Body of pancreas (tissue), 4 donors: ENCODE measurements around the gene EFNA3. TPM values are rescaled to one million over a fixed set of nuclear protein-coding genes. Genes with fewer than 3 reads are reported as not detected.

Experiments used
- ATAC-seq: fragments of 150-250 bp; one replicate; pipeline ENCODE4 v1.9.1; 2016
- DNase-seq, 4 donors: peaks; one replicate each; pipeline ENCODE4 v3.0.0-alpha.2; 2019
- H3K27ac ChIP-seq, 4 donors: fragments of 200-600 bp; sonication (generic); 1 replicate in 3 of 4; 2 replicates in 1 of 4; pipeline versions ENCODE4 v1.5.1 to v1.6.1; 2016 to 2019; ENCODE audit warnings: mild to moderate bottlenecking in 1 of 4, mixed read lengths in 1 of 4, moderate library complexity in 1 of 4
- H3K27me3 ChIP-seq, 2 donors: fragments of 200-600 bp; sonication (generic); one replicate each; pipeline ENCODE4 v1.6.0; 2016; ENCODE audit warnings: mild to moderate bottlenecking in 1 of 2
- H3K36me3 ChIP-seq, 2 donors: fragments of 200-600 bp; sonication (generic); replicated peaks in 1 of 2; 2 replicates each; pipeline ENCODE4 v1.5.1; 2016; ENCODE audit warnings: low read depth in 2 of 2; ENCODE audit not compliant: insufficient read depth in 1 of 2
- H3K4me1 ChIP-seq: fragments of 200-600 bp; sonication (generic); one replicate; pipeline ENCODE4 v1.6.0; 2016
- H3K4me3 ChIP-seq, 2 donors: fragments of 200-600 bp; sonication (generic); 1 replicate in 1 of 2; 2 replicates in 1 of 2; pipeline ENCODE4 v1.5.1; 2016 to 2019
- H3K9me3 ChIP-seq, 3 donors: fragments of 200-600 bp; sonication (generic); 1 replicate in 2 of 3; 2 replicates in 1 of 3; pipeline ENCODE4 v1.5.1; 2016
- POLR2A ChIP-seq, 3 donors: fragments of 450-650 bp; IDR thresholded peaks; one replicate each; pipeline ENCODE4 v1.6.1; 2016; ENCODE audit warnings: antibody characterized with exemption in 3 of 3, mild to moderate bottlenecking in 2 of 3
- WGBS, 2 donors: methylation state at CpG; one replicate each; pipeline ENCODE4 v1.1.5; 2017; 5-methylcytosine and 5-hydroxymethylcytosine counted together
- intact Hi-C: fragments of 100-400 bp; cut with DNase I; formaldehyde crosslinking; loops from one replicate; pipeline ENCODE4 v1.15.1; 2023
- total RNA-seq, 2 donors: library from RNA; depleted of rRNA; stranded (reverse); fragments of >200 nt; gene quantifications; one replicate each; pipeline ENCODE4 v1.1.0, GENCODE V29; 2016
- TF ChIP-seq, protein P1 (sequence below), 7 experiments: fragments of 450-650 bp in 4 of 7; fragments of 200-600 bp in 3 of 7; sonication (generic) in 3 of 7; IDR thresholded peaks; one replicate each; pipeline ENCODE4 v1.5.1; 2016 to 2019; ENCODE audit warnings: antibody characterized with exemption in 7 of 7

EFNA3 gene
- total RNA-seq, 2 donors from 2014 or later = 1.8 TPM; not detected in 1

DNA sequence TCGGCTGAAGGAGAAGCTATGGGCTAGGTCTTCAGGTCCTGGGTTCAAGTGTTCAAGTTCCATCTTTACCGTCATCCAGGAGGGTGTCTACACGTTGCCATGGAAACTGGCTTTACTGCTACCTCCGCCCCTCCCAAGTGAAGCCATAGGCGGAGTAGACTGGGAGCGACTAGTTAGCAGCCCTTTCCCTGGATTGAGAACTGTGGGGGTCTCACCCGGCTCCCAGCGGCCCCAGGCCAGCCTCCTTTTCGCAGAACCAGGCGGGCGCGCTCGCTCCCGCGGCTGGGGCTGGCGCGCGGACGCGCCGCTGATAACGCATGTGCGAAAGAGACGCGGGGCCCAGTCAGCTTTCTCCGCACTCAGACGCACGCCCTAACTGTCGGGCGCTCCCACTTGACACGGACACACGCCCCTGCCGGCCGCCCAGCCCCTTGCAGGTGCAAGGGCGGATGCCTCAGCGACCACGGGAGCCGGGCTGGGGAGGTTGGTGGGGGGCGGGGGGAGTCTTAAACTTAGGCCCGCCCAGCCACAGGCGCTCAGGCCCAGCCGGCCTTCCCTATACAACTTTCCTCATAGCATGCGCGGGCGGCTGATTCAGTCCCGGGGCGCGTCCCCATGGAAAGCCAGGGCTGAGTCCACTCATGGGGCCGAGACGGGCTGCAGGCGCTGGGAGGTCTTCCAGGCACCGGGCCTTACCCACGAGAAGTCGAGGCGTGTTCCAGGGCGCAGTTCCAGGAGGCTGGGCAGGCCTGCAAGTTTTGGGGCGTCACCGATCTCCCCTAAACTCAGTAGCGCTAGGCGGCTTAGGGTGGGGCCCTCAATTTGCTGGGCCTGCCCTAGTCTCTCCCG is 7.7 kb upstream of the EFNA3 start:
- H3K36me3 ChIP-seq = no peaks in the 10 kb centered on the region
- DNase-seq (peak; percentile 72 to 83 (median 81)), ATAC-seq (peak; percentile 90)
- no peaks in the 10 kb centered on the region for H3K27me3 ChIP-seq
- intact Hi-C loops = no loop called here
- H3K4me1 ChIP-seq = peaks cover 16% of the 10 kb centered on the region
- H3K4me3 ChIP-seq = no peak overlapping the region
- H3K9me3 ChIP-seq = no peaks in the 10 kb centered on the region
- 10 to 36% methylated on average over 8 to 61 of the region's 61 CpGs for WGBS, 2 donors
- TF ChIP-seq, protein P1, sequence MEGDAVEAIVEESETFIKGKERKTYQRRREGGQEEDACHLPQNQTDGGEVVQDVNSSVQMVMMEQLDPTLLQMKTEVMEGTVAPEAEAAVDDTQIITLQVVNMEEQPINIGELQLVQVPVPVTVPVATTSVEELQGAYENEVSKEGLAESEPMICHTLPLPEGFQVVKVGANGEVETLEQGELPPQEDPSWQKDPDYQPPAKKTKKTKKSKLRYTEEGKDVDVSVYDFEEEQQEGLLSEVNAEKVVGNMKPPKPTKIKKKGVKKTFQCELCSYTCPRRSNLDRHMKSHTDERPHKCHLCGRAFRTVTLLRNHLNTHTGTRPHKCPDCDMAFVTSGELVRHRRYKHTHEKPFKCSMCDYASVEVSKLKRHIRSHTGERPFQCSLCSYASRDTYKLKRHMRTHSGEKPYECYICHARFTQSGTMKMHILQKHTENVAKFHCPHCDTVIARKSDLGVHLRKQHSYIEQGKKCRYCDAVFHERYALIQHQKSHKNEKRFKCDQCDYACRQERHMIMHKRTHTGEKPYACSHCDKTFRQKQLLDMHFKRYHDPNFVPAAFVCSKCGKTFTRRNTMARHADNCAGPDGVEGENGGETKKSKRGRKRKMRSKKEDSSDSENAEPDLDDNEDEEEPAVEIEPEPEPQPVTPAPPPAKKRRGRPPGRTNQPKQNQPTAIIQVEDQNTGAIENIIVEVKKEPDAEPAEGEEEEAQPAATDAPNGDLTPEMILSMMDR (IDR thresholded peaks at IDR 0.05) = peak; percentile 29 to 63 (median 49)
- peak in 2 of 3 donors; percentile 10 to 20 for TF ChIP-seq POLR2A (IDR thresholded peaks at IDR 0.05)
- peak overlapping the region in 2 of 4 donors; percentile 35 to 48 for H3K27ac ChIP-seq

DNA sequence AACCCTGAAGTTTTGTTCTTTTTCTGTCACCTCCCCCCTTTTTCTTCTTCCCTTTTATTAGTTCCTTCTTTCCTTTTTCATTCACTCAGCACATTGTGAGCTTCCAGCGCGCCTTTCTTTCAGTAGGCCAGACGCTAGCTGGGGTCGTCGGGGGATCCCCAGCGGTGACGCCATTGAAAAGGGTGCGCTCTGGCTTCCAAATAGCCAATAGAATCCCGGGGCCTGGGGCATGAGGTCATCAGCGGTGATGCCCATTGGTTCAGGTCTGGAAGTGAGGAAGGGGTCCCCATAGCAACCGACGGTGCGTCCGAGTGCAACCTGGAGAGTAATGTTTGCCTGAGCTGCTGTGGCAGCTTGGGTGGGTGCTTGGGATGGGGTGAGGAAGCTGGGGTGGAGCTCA is 6.9 kb upstream of the EFNA3 start:
- DNase-seq = no peak

DNA sequence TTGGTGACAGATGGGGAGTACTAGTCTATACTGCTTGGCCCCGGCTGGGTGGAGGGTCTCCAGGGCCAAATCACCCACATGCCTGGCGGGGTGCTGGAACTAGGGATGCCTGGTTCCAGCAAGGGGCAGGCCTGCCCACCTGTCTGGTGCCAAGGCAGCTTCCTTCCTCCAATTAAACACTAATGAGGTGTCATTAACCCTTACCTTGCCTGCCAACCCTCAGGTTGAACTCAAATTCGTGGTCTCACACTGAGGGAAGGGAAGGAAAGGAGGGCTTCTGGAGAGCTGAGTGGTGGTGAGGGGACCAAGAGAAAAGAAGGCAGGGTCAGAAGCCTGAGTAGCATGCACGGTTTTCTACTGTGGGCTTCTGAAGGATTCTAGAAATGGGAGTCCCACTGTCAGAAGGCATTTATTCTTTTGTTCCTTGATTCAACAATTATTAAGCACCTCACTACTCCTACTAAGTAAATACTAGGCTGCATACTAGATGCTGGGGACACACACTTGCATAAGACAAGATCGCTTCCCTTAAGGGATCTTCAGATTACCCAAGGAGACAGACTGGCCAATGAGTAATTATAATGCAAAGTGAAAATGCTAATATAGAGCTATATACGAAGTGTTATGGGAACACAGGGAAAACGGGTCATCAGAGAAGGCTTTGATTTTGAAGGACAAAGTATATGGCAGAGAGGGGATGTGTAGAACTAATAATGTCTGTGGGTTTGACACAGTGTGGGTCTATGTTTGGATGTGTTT is 5.9 kb upstream of the EFNA3 start:
- no peak for ATAC-seq
- no peak for TF ChIP-seq POLR2A (IDR thresholded peaks at IDR 0.05)
- TF ChIP-seq, protein P1 (IDR thresholded peaks at IDR 0.05) = no peak
- Histone ChIP-seq H3K27ac (no peak overlapping the region), H3K4me1 (peaks cover 16% of the 10 kb centered on the region), H3K36me3 (no peaks in the 10 kb centered on the region), H3K9me3 (no peaks in the 10 kb centered on the region), H3K27me3 (no peaks in the 10 kb centered on the region), H3K4me3 (no peak overlapping the region)
- 62 to 63% methylated on average over 7 of the region's 7 CpGs for WGBS, 2 donors
- no peak for DNase-seq
- intact Hi-C loops = no loop called here

More for the DNA sequence above, 6.9 kb upstream of the EFNA3 start:
- Histone ChIP-seq H3K9me3 (no peaks in the 10 kb centered on the region), H3K27me3 (no peaks in the 10 kb centered on the region), H3K27ac (no peak overlapping the region), H3K4me3 (no peak overlapping the region), H3K36me3 (no peaks in the 10 kb centered on the region), H3K4me1 (peaks cover 16% of the 10 kb centered on the region)
- WGBS, 2 donors = 74 to 84% methylated on average over 14 of the region's 14 CpGs
- intact Hi-C loops = no loop called here
- TF ChIP-seq, protein P1 (IDR thresholded peaks at IDR 0.05) = no peak
- no peak for TF ChIP-seq POLR2A (IDR thresholded peaks at IDR 0.05)
- ATAC-seq = no peak

DNA sequence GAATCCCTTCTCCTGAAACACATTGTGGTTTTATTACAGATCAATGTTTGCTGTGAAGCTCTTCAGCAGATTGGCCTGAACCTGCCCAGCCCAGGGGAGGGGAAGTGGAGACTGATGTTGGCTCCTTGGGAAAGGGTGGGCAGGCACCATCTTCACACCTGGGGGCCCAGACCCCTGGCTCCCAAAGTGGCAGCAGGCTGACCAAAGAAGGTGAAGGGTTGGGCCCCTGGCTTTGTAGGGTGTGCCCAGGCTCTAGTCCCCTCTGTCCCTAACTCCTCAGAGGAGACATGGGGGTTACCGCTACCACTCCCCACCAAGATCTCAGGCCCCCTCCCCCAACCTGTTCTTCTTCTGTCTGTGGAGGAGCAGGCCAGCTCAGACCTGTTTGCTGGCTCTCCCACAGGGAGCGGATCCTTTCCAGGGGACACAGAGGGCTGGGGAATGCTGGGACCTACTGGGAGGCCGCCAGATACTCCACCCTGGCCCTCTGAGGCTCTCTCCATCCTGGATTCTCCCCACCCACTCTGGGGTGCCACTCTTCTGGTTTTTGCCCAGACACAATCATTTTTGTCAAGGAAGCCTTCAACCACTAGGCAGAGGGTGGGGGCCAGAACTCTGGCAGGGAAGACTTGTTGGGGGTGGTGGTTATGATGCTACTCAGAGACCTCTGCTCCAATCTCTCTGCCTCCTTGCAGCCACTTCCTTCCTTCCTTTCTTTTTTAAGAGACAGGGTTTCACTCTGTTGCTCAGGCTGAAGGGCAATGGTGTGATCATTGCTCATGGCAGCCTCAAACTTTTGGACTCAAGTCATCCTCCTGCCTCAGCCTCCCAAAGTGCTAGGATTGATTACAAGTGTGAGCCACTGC is 5.0 kb upstream of the EFNA3 start:
- Histone ChIP-seq H3K36me3 (no peaks in the 10 kb centered on the region), H3K4me3 (no peak overlapping the region), H3K27me3 (no peaks in the 10 kb centered on the region), H3K9me3 (no peaks in the 10 kb centered on the region), H3K27ac (no peak overlapping the region), H3K4me1 (peaks cover 21% of the 10 kb centered on the region)
- TF ChIP-seq, protein P1 (IDR thresholded peaks at IDR 0.05) = no peak
- no peak for TF ChIP-seq POLR2A (IDR thresholded peaks at IDR 0.05)
- intact Hi-C loops = no loop called here
- DNase-seq (no peak), ATAC-seq (no peak)
- WGBS, 2 donors = 91 to 100% methylated on average over 3 of the region's 3 CpGs
